Measurements from ENCODE around the gene FYCO1.

The FYCO1 gene

GRCh38 chr3:45953536-45953935 lies 42.1 kb downstream of the FYCO1 start:
- Histone ChIP-seq H3K4me3 (ENCODE audit: low read length) (no peak overlapping the region), H2AFZ (ENCODE audit: low read depth, low read length) (no peak overlapping the region), H3K9ac (ENCODE audit: low read length) (no peak overlapping the region), H3K27ac (ENCODE audit: low read length) (no peak overlapping the region), H3K4me2 (ENCODE audit: low read length) (no peak overlapping the region), H4K20me1 (ENCODE audit: insufficient read depth, low read length) (no peaks in the 10 kb centered on the region), H3K9me3 (ENCODE audit: insufficient read depth, low read length) (no peaks in the 10 kb centered on the region), H3K4me1 (ENCODE audit: low read length) (no peaks in the 10 kb centered on the region), H3K79me2 (ENCODE audit: low read length) (no peaks in the 10 kb centered on the region), H3K27me3 (ENCODE audit: low read depth, low read length) (no peaks in the 10 kb centered on the region), H3K36me3 (replicated peaks; ENCODE audit: low read depth, low read length) (peaks cover 82% of the 10 kb centered on the region)
- TF ChIP-seq EZH2phosphoT487 (IDR thresholded peaks at IDR 0.05; ENCODE audit: low read depth) (no peak), CTCF (IDR thresholded peaks at IDR 0.05; ENCODE audit: low read depth, low read length) (no peak)

GRCh38 chr3:45952456-45952855 lies 43.2 kb downstream of the FYCO1 start:
- TF ChIP-seq EZH2phosphoT487 (IDR thresholded peaks at IDR 0.05; ENCODE audit: low read depth), result no peak
- TF ChIP-seq CTCF (IDR thresholded peaks at IDR 0.05; ENCODE audit: low read depth, low read length), result no peak
- H3K36me3 ChIP-seq (replicated peaks; ENCODE audit: low read depth, low read length), result peaks cover 76% of the 10 kb centered on the region
- H3K4me3 ChIP-seq (ENCODE audit: low read length), result no peak overlapping the region
- no peaks in the 10 kb centered on the region for H3K4me1 ChIP-seq (ENCODE audit: low read length)
- H3K4me2 ChIP-seq (ENCODE audit: low read length), result no peak overlapping the region
- H4K20me1 ChIP-seq (ENCODE audit: insufficient read depth, low read length), result no peaks in the 10 kb centered on the region
- H2AFZ ChIP-seq (ENCODE audit: low read depth, low read length), result no peak overlapping the region
- H3K79me2 ChIP-seq (ENCODE audit: low read length), result no peaks in the 10 kb centered on the region
- H3K27ac ChIP-seq (ENCODE audit: low read length), result no peak overlapping the region
- H3K9me3 ChIP-seq (ENCODE audit: insufficient read depth, low read length), result no peaks in the 10 kb centered on the region
- H3K27me3 ChIP-seq (ENCODE audit: low read depth, low read length), result no peaks in the 10 kb centered on the region
- H3K9ac ChIP-seq (ENCODE audit: low read length), result no peak overlapping the region

- Histone ChIP-seq H3K4me1 (ENCODE audit: low read length) (no peaks in the 10 kb centered on the region), H4K20me1 (ENCODE audit: insufficient read depth, low read length) (no peaks in the 10 kb centered on the region), H3K79me2 (ENCODE audit: low read length) (no peaks in the 10 kb centered on the region), H2AFZ (ENCODE audit: low read depth, low read length) (no peak overlapping the region), H3K9ac (ENCODE audit: low read length) (no peak overlapping the region), H3K27ac (ENCODE audit: low read length) (no peak overlapping the region), H3K4me2 (ENCODE audit: low read length) (no peak overlapping the region), H3K9me3 (ENCODE audit: insufficient read depth, low read length) (no peaks in the 10 kb centered on the region), H3K4me3 (ENCODE audit: low read length) (no peak overlapping the region), H3K27me3 (ENCODE audit: low read depth, low read length) (no peaks in the 10 kb centered on the region), H3K36me3 (replicated peaks; ENCODE audit: low read depth, low read length) (peaks cover 75% of the 10 kb centered on the region)
- no peak for TF ChIP-seq EZH2phosphoT487 (IDR thresholded peaks at IDR 0.05; ENCODE audit: low read depth)
- TF ChIP-seq CTCF (IDR thresholded peaks at IDR 0.05; ENCODE audit: low read depth, low read length), result no peak
Observed at GRCh38 chr3:45951946-45952345, 43.7 kb downstream of the FYCO1 start.

DNA sequence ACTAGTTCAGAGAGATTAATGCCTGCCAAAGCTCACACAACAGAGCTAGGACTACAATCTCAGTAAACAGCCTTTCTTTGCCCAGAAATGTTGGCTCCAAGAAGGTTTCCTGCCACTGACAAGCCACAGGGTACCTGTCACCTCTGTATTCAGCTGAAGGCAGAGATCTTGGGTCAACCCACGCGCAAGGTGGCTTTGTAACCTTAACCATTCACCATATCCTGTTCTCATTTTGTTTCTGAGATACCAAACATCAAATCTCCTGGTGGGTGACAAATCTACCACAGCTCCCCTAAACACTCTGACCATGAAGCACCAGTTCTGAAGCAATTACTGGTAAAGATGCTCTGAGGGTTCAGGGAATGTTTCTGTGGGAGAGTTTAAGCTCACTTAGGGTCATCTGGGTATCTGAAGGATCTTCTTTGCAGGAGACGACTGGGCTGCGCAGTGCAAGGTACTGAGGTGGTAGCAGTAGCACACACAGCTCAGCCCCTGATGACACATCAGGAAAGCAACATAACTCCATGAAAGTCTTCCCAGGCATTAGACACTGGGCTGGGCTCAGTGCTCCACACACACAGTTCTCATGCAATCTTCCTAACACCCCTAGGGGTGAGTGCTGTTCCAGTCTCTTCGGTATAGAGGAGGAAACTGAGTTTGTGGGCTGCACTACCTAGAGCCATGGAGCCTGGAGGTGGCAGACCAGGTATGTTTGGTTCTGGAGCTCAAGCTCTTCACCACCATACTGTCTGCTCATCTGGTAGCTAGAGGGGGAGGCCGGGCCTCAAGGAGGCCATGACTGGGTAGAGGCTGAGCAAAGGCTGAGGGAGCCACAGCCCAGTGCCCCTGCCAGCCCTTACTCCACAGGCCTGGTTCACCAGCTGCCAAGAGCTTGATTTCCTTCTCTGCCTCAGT lies 44.7 kb downstream of the FYCO1 start:
- Histone ChIP-seq H2AFZ (ENCODE audit: low read depth, low read length) (no peak overlapping the region), H3K79me2 (ENCODE audit: low read length) (no peaks in the 10 kb centered on the region), H4K20me1 (ENCODE audit: insufficient read depth, low read length) (no peaks in the 10 kb centered on the region), H3K4me2 (ENCODE audit: low read length) (no peak overlapping the region), H3K36me3 (replicated peaks; ENCODE audit: low read depth, low read length) (peaks cover 82% of the 10 kb centered on the region), H3K4me3 (ENCODE audit: low read length) (no peak overlapping the region), H3K27ac (ENCODE audit: low read length) (no peak overlapping the region), H3K9ac (ENCODE audit: low read length) (no peak overlapping the region), H3K27me3 (ENCODE audit: low read depth, low read length) (no peaks in the 10 kb centered on the region), H3K4me1 (ENCODE audit: low read length) (no peaks in the 10 kb centered on the region), H3K9me3 (ENCODE audit: insufficient read depth, low read length) (no peaks in the 10 kb centered on the region)
- TF ChIP-seq EZH2phosphoT487 (IDR thresholded peaks at IDR 0.05; ENCODE audit: low read depth), result no peak
- no peak for TF ChIP-seq CTCF (IDR thresholded peaks at IDR 0.05; ENCODE audit: low read depth, low read length)
